Stimulated activated CD4-positive, alpha-beta T cell treated with anti-CD3 and anti-CD28 coated beads, Interleukin-2, amount 100 ng/mL, for 24 hours (primary cell): Measurements from ENCODE around the gene AMH.

Experiments used
- DNase-seq, 2 donors: peaks; one replicate each; pipeline ENCODE4 v3.0.0-alpha.2; 2020

AMH gene

GRCh38 chr19:2288818-2289713 is 39.9 kb downstream of the AMH start:
- no peak for DNase-seq

- DNase-seq = peak; percentile 50 to 58
These were observed 40.8 kb downstream of the AMH start for GRCh38 chr19:2289714-2290435.

- DNase-seq = peak in 1 of 2 donors; percentile 39
These were observed 41.5 kb downstream of the AMH start for GRCh38 chr19:2290441-2291184.

DNA sequence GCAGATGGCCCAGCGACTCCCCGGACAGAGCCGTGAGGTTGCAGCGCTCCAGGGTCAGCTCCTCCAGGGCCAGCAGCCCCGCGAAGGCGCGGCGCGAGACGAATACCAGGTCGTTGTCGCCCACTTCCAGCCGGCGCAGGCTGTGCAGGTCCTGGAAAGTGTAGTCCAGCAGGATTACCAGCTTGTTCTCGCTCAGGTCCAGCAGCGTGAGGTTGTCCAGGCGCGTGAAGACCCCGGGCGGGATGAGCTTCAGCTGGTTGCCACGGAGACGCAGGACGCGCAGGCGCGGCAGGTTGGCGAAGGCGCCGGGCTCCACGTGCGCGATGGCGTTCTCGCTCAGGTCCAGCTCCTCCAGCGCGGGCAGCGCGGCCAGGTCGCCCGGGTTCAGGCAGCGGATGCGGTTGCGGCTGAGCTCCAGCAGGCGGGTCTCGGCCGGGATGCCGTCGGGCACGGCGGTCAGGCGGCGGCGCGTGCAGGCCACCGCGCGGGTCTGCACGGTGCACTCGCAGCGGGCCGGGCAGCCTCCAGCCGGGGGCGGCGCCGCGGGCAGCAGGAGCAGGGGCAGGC is 42.1 kb downstream of the AMH start:
- no peak for DNase-seq

- no peak for DNase-seq
These were observed 45.7 kb downstream of the AMH start for GRCh38 chr19:2294687-2295335.

GRCh38 chr19:2296141-2296540 is 47.0 kb downstream of the AMH start:
- DNase-seq = no peak

DNA sequence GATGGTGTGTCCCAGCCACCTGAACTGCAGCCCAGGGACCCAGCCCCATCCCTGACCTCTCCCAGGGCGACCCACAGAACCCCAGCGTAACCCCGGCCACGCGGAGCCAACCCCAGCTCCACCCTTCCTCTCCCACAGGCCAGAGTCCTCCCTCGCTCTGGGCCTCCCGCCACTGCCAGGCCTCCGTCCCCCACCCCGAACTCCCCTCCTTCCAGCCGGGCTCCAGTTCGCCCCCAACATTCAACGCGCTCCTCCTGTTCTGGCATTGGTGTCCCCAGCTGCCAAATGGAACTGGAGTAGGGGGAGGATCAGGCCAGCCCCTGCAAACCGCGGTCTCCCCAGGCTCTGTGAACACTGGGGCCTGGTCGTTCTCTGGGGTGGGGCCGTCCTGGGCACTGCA is 51.4 kb downstream of the AMH start:
- no peak for DNase-seq
